Kidney (tissue), 14 donors: ENCODE data around the gene OSBPL9. TPM values are rescaled to one million over a fixed set of nuclear protein-coding genes. Genes with fewer than 3 reads are reported as not detected.

Source experiments
- DNase-seq, 5 donors: peaks; one replicate each; pipeline ENCODE4 v3.0.0-alpha.2; 2013 to 2020
- FAIRE-seq: peaks from 2 replicates; lab custom pipeline; 2012; peaks lifted over from hg19 to GRCh38; lab: Jason Lieb, UNC
- H3K27ac ChIP-seq, 2 donors: one replicate each; pipeline ENCODE4 v1.7.0; 2013; ENCODE audit warnings: low read depth in 2 of 2, low read length in 2 of 2, inconsistent platforms in 1 of 2
- H3K27me3 ChIP-seq: one replicate; pipeline ENCODE4 v1.7.1; 2013; ENCODE audit warnings: low read length, inconsistent platforms; ENCODE audit not compliant: control insufficient read depth, insufficient read depth
- H3K36me3 ChIP-seq, 3 donors: one replicate each; pipeline versions ENCODE4 v1.7.0 to v1.7.1; 2013; ENCODE audit warnings: low read length in 3 of 3, control low read depth in 1 of 3, inconsistent platforms in 1 of 3; ENCODE audit not compliant: insufficient read depth in 3 of 3, control insufficient read depth in 2 of 3
- H3K4me1 ChIP-seq, 3 donors: one replicate each; pipeline versions ENCODE4 v1.7.0 to v1.7.1; 2013; ENCODE audit warnings: low read length in 3 of 3, inconsistent platforms in 1 of 3, low read depth in 1 of 3; ENCODE audit not compliant: control insufficient read depth in 2 of 3, insufficient read depth in 2 of 3
- H3K4me3 ChIP-seq, 3 donors: one replicate each; pipeline versions ENCODE4 v1.7.0 to v1.8.1; 2013; ENCODE audit warnings: low read length in 3 of 3, control low read depth in 1 of 3, inconsistent platforms in 1 of 3
- H3K9ac ChIP-seq, 3 donors: one replicate each; pipeline versions ENCODE4 v1.7.0 to v1.7.1; 2013; ENCODE audit warnings: low read length in 3 of 3, control low read depth in 1 of 3, inconsistent platforms in 1 of 3
- H3K9me3 ChIP-seq, 3 donors: one replicate each; pipeline versions ENCODE4 v1.7.0 to v1.7.1; 2013; ENCODE audit warnings: low read length in 3 of 3, control low read depth in 1 of 3, inconsistent platforms in 1 of 3; ENCODE audit not compliant: control insufficient read depth in 2 of 3, insufficient read depth in 1 of 3
- CTCF ChIP-seq: IDR thresholded peaks from 3 replicates; pipeline ENCODE4 v1.5.1; 2012; ENCODE audit warnings: mild to moderate bottlenecking, moderate library complexity, borderline replicate concordance; ENCODE audit not compliant: insufficient read depth; ENCODE audit errors: extremely low read depth
- intact Hi-C: fragments of 100-400 bp; cut with DNase I; formaldehyde crosslinking; loops from one replicate; pipeline ENCODE4 v1.11.1; 2022
- polyA plus RNA-seq: library from polyadenylated mRNA; stranded (reverse); fragments of 350-450 nt; fragmentation: Illumina TruSeq; extraction: RNeasy Lipid Tissue Mini Kit (QIAGEN cat#74804); gene quantifications from one replicate; pipeline ENCODE4 v1.2.3, GENCODE V29; 2014; ENCODE audit warnings: low read depth, low replicate concordance; ENCODE audit not compliant: insufficient read depth
- total RNA-seq: library from RNA; stranded (reverse); fragmentation: NEBNext Ultra II Directional; extraction: Animal tissue kit (Norgen Biotek cat#: 25700); gene quantifications from one replicate; pipeline ENCODE4 v1.2.1, GENCODE V29; 2021
- donor health status: control.
- donor health status: control.
- donor health status: control.
- donor health status: control.
- donor health status: control.
- donor health status: DM: yes; HTN: yes; CAD: no.
- donor health status: Normal renal cell carcinoma (clear cell type).

Gene OSBPL9
- total and polyA plus RNA-seq, 2 donors from 2014 or later: 73.2 to 76.6 TPM

- no peak overlapping the region for H3K9ac ChIP-seq
- TF ChIP-seq CTCF: no peak
- intact Hi-C loops: no loop called here
These were observed 33.4 kb upstream of the OSBPL9 start for GRCh38 chr1:51583532-51583931.

GRCh38 chr1:51584021-51584420 is 32.9 kb upstream of the OSBPL9 start:
- intact Hi-C loops: no loop called here
- TF ChIP-seq CTCF: no peak
- FAIRE-seq: no peak

More at GRCh38 chr1:51583532-51583931, 33.4 kb upstream of the OSBPL9 start:
- H3K27ac ChIP-seq: no peak overlapping the region
- no peak overlapping the region for H3K4me3 ChIP-seq
- no peaks in the 10 kb centered on the region for H3K9me3 ChIP-seq
- no peaks in the 10 kb centered on the region for H3K4me1 ChIP-seq
- DNase-seq: no peak
- H3K36me3 ChIP-seq: no peaks in the 10 kb centered on the region
- no peak for FAIRE-seq
- H3K27me3 ChIP-seq: no peaks in the 10 kb centered on the region

DNA sequence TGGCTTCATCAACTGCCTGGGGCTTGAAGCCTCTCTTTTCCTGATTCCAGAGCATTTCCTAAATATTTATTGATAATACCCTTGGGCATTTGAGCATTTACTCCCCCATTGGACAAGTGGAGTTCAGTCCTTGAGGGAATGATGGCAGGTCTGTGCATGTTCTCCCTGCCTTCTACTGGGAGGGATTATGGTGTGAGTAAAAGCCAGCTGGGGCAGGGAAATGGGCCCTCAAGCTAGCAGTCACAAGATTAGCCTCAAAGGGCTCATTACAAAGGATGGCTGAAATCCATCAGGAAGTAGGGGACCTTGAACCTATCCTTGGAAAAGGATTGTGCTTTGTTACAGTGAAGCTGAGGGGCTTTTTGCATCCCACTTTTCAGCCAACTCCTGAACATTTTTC is 24.2 kb upstream of the OSBPL9 start:
- no peaks in the 10 kb centered on the region for H3K36me3 ChIP-seq
- H3K4me1 ChIP-seq: no peaks in the 10 kb centered on the region
- H3K27ac ChIP-seq: no peak overlapping the region
- DNase-seq (no peak), FAIRE-seq (no peak)
- no peaks in the 10 kb centered on the region for H3K27me3 ChIP-seq
- TF ChIP-seq CTCF: no peak
- no peak overlapping the region for H3K9ac ChIP-seq
- intact Hi-C loops: no loop called here
- no peak overlapping the region for H3K4me3 ChIP-seq
- no peaks in the 10 kb centered on the region for H3K9me3 ChIP-seq

More at GRCh38 chr1:51584021-51584420, 32.9 kb upstream of the OSBPL9 start:
- H3K4me3 ChIP-seq: no peak overlapping the region
- no peak overlapping the region for H3K9ac ChIP-seq
- DNase-seq: no peak
- H3K27ac ChIP-seq: no peak overlapping the region
- no peaks in the 10 kb centered on the region for H3K36me3 ChIP-seq
- no peaks in the 10 kb centered on the region for H3K27me3 ChIP-seq
- H3K4me1 ChIP-seq: no peaks in the 10 kb centered on the region
- H3K9me3 ChIP-seq: no peaks in the 10 kb centered on the region

DNA sequence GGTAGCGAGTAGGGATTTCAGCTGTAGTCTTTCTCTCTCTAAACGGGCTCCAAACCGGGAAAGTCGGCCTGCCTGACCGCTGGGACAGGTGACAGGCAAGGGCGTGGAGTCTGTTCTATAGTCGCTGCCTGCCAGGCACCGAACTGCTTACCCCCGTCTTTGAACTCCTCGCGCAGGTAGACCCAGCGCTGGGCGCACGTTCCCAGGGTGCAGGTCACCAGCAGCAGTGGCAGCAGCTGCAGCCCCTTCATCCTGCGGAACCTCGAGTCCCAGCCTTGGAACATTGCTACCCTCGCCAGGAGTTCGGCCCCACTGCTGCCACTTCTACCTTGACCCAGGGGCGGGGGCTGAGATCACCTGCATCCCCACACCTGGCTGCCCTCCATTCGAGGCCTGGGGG is 22.2 kb upstream of the OSBPL9 start:
- Histone ChIP-seq H3K9ac (no peak overlapping the region), H3K4me1 (no peaks in the 10 kb centered on the region), H3K9me3 (no peaks in the 10 kb centered on the region), H3K27ac (no peak overlapping the region), H3K4me3 (no peak overlapping the region), H3K27me3 (no peaks in the 10 kb centered on the region), H3K36me3 (no peaks in the 10 kb centered on the region)
- no peak for TF ChIP-seq CTCF
- FAIRE-seq (no peak), DNase-seq (no peak)
- intact Hi-C loops: no loop called here
